Measurements from ENCODE around the gene PPP1R10. TPM values are rescaled to one million over a fixed set of nuclear protein-coding genes. Genes with fewer than 3 reads are reported as not detected.
"Not testable (repeated sequence)": the region's sequence is repeated elsewhere in the genome, so short reads cannot be mapped to it uniquely, and the experiment has no call there.

Gene PPP1R10
- total and polyA plus RNA-seq, 2 of the 13 experiments (the other 11 are each of a cell fraction or from before 2014, with no cell fraction given) = 26.3 to 38.4 TPM

GRCh38 chr6:30597315-30598144 lies 19.5 kb downstream of the PPP1R10 start:
- in situ Hi-C loops (cut with HindIII; ENCODE audit: extremely low pct_ligation_motif_present, low pct_unique_long_range_greater_than_20kb); H3K79me2 ChIP-seq (ENCODE audit: insufficient read depth, low read length); H3K9ac ChIP-seq (ENCODE audit: insufficient read depth, low read depth, low read length); BruUV-seq (replicated peaks); H2AFZ ChIP-seq (ENCODE audit: low read length); H4K20me1 ChIP-seq (ENCODE audit: insufficient read depth, low read length); H3K27ac ChIP-seq (ENCODE audit: extremely low read length, insufficient read depth, low read length); H3K4me3 ChIP-seq (replicated peaks in 1 of 3; ENCODE audit: insufficient read depth in 1 of 3, low read depth in 2 of 3, low read length in 3 of 3); H3K4me1 ChIP-seq (ENCODE audit: insufficient read depth, low read length); H3K27me3 ChIP-seq (ENCODE audit: control insufficient read depth in 1 of 2, insufficient read depth in 2 of 2, low read length in 2 of 2); H3K9me3 ChIP-seq (ENCODE audit: low read length); H3K4me2 ChIP-seq (ENCODE audit: low read depth, low read length): not testable (repeated sequence)
- ChIA-PET POLR2A (interaction anchor here (0.6 to 10.8 kb wide), 12 partner anchors 9 to 75 kb away, joined by 3 to 172 read pairs (median 6); partner anchors contain the start of genes ABCF1, DHX16, GNL1 and MRPS18B), CTCF (ENCODE audit: low intra/inter-chr PET ratio, low total read pairs) (interaction anchor here (0.6 to 2.4 kb wide), 6 partner anchors 52 to 142 kb away, joined by 3 to 19 read pairs (median 4); partner anchors contain the start of gene DHX16)
- DNase-seq (ENCODE audit: low spot score) (peak; percentile 81), ATAC-seq (peak; percentile 83), FAIRE-seq (peak; percentile 91)
- peaks cover 13 to 29% of the 10 kb centered on the region in 2 experiments; a peak in 4 of 5 replicates for H3K36me3 ChIP-seq (replicated peaks in 1 of 2; ENCODE audit: control insufficient read depth in 1 of 2, insufficient read depth in 2 of 2, low read length in 2 of 2)
- intact Hi-C loops (cut with micrococcal nuclease; ENCODE audit: unreplicated experiment) = loop anchor here (1.0 to 2.0 kb wide), 2 partner anchors 56 to 115 kb away; no protein-coding TSS in a partner anchor
- WGBS (ENCODE audit: low lambda C conversion rate) = 81% methylated on average over 15 of the region's 15 CpGs
- TF ChIP-seq ZNF614 (CRISPR knock-in tag; IDR thresholded peaks at IDR 0.05; ENCODE audit: borderline replicate concordance) = 0 out of 2 replicates have a peak, but pooled peaks have one; percentile 37
- TF ChIP-seq ZNF574 (CRISPR knock-in tag; IDR thresholded peaks at IDR 0.05) = 0 out of 2 replicates have a peak, but pooled peaks have one; percentile 31
- TF ChIP-seq HMGXB4 (CRISPR knock-in tag; IDR thresholded peaks at IDR 0.05; ENCODE audit: borderline replicate concordance in 1 of 2, low read depth in 1 of 2) = peak; percentile 47 to 60; a peak in 2 of 4 replicates
- TF ChIP-seq ZNF580 (CRISPR knock-in tag; IDR thresholded peaks at IDR 0.05; ENCODE audit: borderline replicate concordance, low read depth) = peak; percentile 54; the same call in 1 of the 2 replicates
- TF ChIP-seq REPIN1 (CRISPR knock-in tag; IDR thresholded peaks at IDR 0.05; ENCODE audit: borderline replicate concordance, low read depth) = peak; percentile 61; the same call in 1 of the 2 replicates
- TF ChIP-seq ZNF792 (CRISPR knock-in tag; IDR thresholded peaks at IDR 0.05) = 0 out of 2 replicates have a peak, but pooled peaks have one; percentile 55
- peak; percentile 39; the same call in 1 of the 2 replicates for TF ChIP-seq GATAD1 (CRISPR knock-in tag; IDR thresholded peaks at IDR 0.05)
- TF ChIP-seq ZFY (CRISPR knock-in tag; IDR thresholded peaks at IDR 0.05) = peak; percentile 79
- TF ChIP-seq ZNF124 (CRISPR knock-in tag; IDR thresholded peaks at IDR 0.05) = peak; percentile 31; the same call in 1 of the 2 replicates
- peak; percentile 46; the same call in 1 of the 2 replicates for TF ChIP-seq IRF2 (CRISPR knock-in tag; IDR thresholded peaks at IDR 0.05)
- TF ChIP-seq ZNF331 (CRISPR knock-in tag; IDR thresholded peaks at IDR 0.05) = peak; percentile 78; the same call in 1 of the 2 replicates
- peak; percentile 92 for TF ChIP-seq ZFX (CRISPR knock-in tag; IDR thresholded peaks at IDR 0.05; ENCODE audit: low read depth)
- TF ChIP-seq ZNF605 (CRISPR knock-in tag; IDR thresholded peaks at IDR 0.05) = 0 out of 2 replicates have a peak, but pooled peaks have one; percentile 36
- TF ChIP-seq RAD21 (CRISPR knock-in tag; IDR thresholded peaks at IDR 0.05) = peak; percentile 60
- TF ChIP-seq POLR2AphosphoS2 (IDR thresholded peaks at IDR 0.05; ENCODE audit: low read depth, low read length) = peak; percentile 47; the same call in 1 of the 2 replicates
- TF ChIP-seq THAP11 (CRISPR knock-in tag; IDR thresholded peaks at IDR 0.05) = peak; percentile 31; the same call in 1 of the 2 replicates
- peak; percentile 53; the same call in 1 of the 2 replicates for TF ChIP-seq MIXL1 (CRISPR knock-in tag; IDR thresholded peaks at IDR 0.05)
- 0 out of 2 replicates have a peak, but pooled peaks have one; percentile 30 for TF ChIP-seq BORCS8-MEF2B (CRISPR knock-in tag; IDR thresholded peaks at IDR 0.05)
